Measurements from ENCODE around the gene DRC3. TPM values are rescaled to one million over a fixed set of nuclear protein-coding genes. Genes with fewer than 3 reads are reported as not detected.

Gene DRC3
- total RNA-seq, 2 experiments from 2014 or later, result 0.19 TPM; not detected in 1

DNA sequence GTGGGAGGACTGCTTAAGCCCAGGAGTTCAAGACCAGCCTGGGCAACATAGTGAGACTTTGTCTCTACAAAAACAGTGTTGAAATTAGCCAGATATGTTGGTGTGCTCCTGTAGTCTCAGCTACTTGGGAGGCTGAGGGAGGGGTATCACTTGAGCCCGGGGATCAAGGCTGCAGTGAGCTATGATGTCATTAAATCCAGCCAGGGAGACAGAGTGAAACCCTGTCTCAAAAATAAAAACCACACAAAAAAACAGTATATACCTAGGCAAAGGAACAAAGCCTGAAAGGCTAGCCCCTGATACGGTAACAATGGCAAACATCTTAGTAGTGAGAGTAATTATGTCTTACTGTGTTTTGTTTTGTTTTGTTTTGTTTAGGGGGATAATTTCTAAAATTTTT is 38.4 kb upstream of the DRC3 start:
- Histone ChIP-seq H3K27ac (ENCODE audit: low read depth, low read length, poor library complexity, severe bottlenecking) (no peak overlapping the region), H3K4me3 (ENCODE audit: low read depth, low read length, poor library complexity, severe bottlenecking) (no peak overlapping the region), H3K9me2 (ENCODE audit: insufficient read depth, low read length) (no peaks in the 10 kb centered on the region), H3K79me2 (ENCODE audit: insufficient read depth, low read depth, low read length) (no peaks in the 10 kb centered on the region), H3K4me2 (ENCODE audit: low read length) (no peak overlapping the region), H3K36me3 (ENCODE audit: insufficient read depth, low read length) (no peaks in the 10 kb centered on the region), H2AFZ (ENCODE audit: low read length) (no peak overlapping the region), H3K4me1 (ENCODE audit: insufficient read depth, low read length, poor library complexity, severe bottlenecking) (no peaks in the 10 kb centered on the region), H4K20me1 (ENCODE audit: insufficient read depth, low read length) (no peaks in the 10 kb centered on the region), H3K9me3 (ENCODE audit: low read length) (no peaks in the 10 kb centered on the region)
- intact Hi-C loops (cut with micrococcal nuclease; ENCODE audit: unreplicated experiment), result no loop called here
- no peak for DNase-seq (ENCODE audit: low spot score)
- no peak for TF ChIP-seq EZH2phosphoT487 (IDR thresholded peaks at IDR 0.05; ENCODE audit: borderline replicate concordance, low read depth, low read length)
- no peak for TF ChIP-seq CTCF (conservative IDR thresholded peaks at IDR 0.05; ENCODE audit: low read length)
- ChIA-PET POLR2A (no interaction called here), CTCF (ENCODE audit: unreplicated experiment) (no interaction called here)
- no TSS peak for BruUV-seq (replicated peaks)

- Histone ChIP-seq H4K20me1 (ENCODE audit: insufficient read depth, low read length) (no peaks in the 10 kb centered on the region), H3K4me3 (ENCODE audit: low read depth, low read length, poor library complexity, severe bottlenecking) (no peak overlapping the region), H3K36me3 (ENCODE audit: insufficient read depth, low read length) (no peaks in the 10 kb centered on the region), H3K27ac (ENCODE audit: low read depth, low read length, poor library complexity, severe bottlenecking) (no peak overlapping the region), H3K9me3 (ENCODE audit: low read length) (no peaks in the 10 kb centered on the region), H3K79me2 (ENCODE audit: insufficient read depth, low read depth, low read length) (no peaks in the 10 kb centered on the region), H2AFZ (ENCODE audit: low read length) (no peak overlapping the region), H3K9me2 (ENCODE audit: insufficient read depth, low read length) (no peaks in the 10 kb centered on the region), H3K4me2 (ENCODE audit: low read length) (no peak overlapping the region), H3K4me1 (ENCODE audit: insufficient read depth, low read length, poor library complexity, severe bottlenecking) (no peaks in the 10 kb centered on the region)
- ChIA-PET POLR2A (no interaction called here), CTCF (ENCODE audit: unreplicated experiment) (no interaction called here)
- TF ChIP-seq EZH2phosphoT487 (IDR thresholded peaks at IDR 0.05; ENCODE audit: borderline replicate concordance, low read depth, low read length), result no peak
- no peak for DNase-seq (ENCODE audit: low spot score)
- BruUV-seq (replicated peaks), result no TSS peak
- intact Hi-C loops (cut with micrococcal nuclease; ENCODE audit: unreplicated experiment), result no loop called here
These were observed 37.9 kb upstream of the DRC3 start for GRCh38 chr17:17934806-17935205.

- H3K4me3 ChIP-seq (ENCODE audit: low read depth, low read length, poor library complexity, severe bottlenecking), result no peak overlapping the region
- POLR2A ChIA-PET, result no interaction called here
- H3K9me2 ChIP-seq (ENCODE audit: insufficient read depth, low read length), result no peaks in the 10 kb centered on the region
- BruUV-seq (replicated peaks), result no TSS peak
- H3K36me3 ChIP-seq (ENCODE audit: insufficient read depth, low read length), result no peaks in the 10 kb centered on the region
- intact Hi-C loops (cut with micrococcal nuclease; ENCODE audit: unreplicated experiment), result no loop called here
- TF ChIP-seq CTCF (conservative IDR thresholded peaks at IDR 0.05; ENCODE audit: low read length), result no peak
- TF ChIP-seq EZH2phosphoT487 (IDR thresholded peaks at IDR 0.05; ENCODE audit: borderline replicate concordance, low read depth, low read length), result no peak
- DNase-seq (ENCODE audit: low spot score), result no peak
- no peaks in the 10 kb centered on the region for H3K9me3 ChIP-seq (ENCODE audit: low read length)
- H3K79me2 ChIP-seq (ENCODE audit: insufficient read depth, low read depth, low read length), result no peaks in the 10 kb centered on the region
- H3K4me2 ChIP-seq (ENCODE audit: low read length), result no peak overlapping the region
- no peak overlapping the region for H2AFZ ChIP-seq (ENCODE audit: low read length)
- no peaks in the 10 kb centered on the region for H3K4me1 ChIP-seq (ENCODE audit: insufficient read depth, low read length, poor library complexity, severe bottlenecking)
- no peak overlapping the region for H3K27ac ChIP-seq (ENCODE audit: low read depth, low read length, poor library complexity, severe bottlenecking)
- CTCF ChIA-PET (ENCODE audit: unreplicated experiment), result interaction anchor here (1.0 kb wide), 1 partner anchor 83 kb away, joined by 3 read pairs; no protein-coding TSS in a partner anchor
- H4K20me1 ChIP-seq (ENCODE audit: insufficient read depth, low read length), result no peaks in the 10 kb centered on the region
These were observed 37.1 kb upstream of the DRC3 start for GRCh38 chr17:17935321-17936271.
